Ramos (cell line): ENCODE measurements around the gene CNNM1.

Experiments
- in situ Hi-C: fragments of 300-500 bp; cut with MboI; formaldehyde crosslinking; loops from one replicate; pipeline ENCODE4 v1.14.3; 2022; ENCODE audit warnings: low sequenced_read_pairs; ENCODE audit not compliant: unreplicated experiment

The CNNM1 gene

GRCh38 chr10:99435986-99436638 lies 107.0 kb downstream of the CNNM1 start:
- in situ Hi-C loops = no loop called here

- in situ Hi-C loops = no loop called here
These were observed 109.7 kb downstream of the CNNM1 start for GRCh38 chr10:99438890-99439289.

GRCh38 chr10:99442394-99442793 lies 113.2 kb downstream of the CNNM1 start:
- in situ Hi-C loops = no loop called here

GRCh38 chr10:99443500-99443899 lies 114.3 kb downstream of the CNNM1 start:
- in situ Hi-C loops = no loop called here
